Ovary (tissue), 9 donors: Measurements from ENCODE around the gene HOXC11. TPM values are rescaled to one million over a fixed set of nuclear protein-coding genes. Genes with fewer than 3 reads are reported as not detected.

Source experiments
- DNase-seq, 5 donors: peaks; one replicate each; pipeline ENCODE4 v3.0.0-alpha.2; 2019 to 2020
- H3K27ac ChIP-seq, 2 donors: fragments of 200-600 bp; one replicate each; pipeline versions ENCODE4 v1.5.1 to v1.8.0; 2019 to 2022
- H3K27me3 ChIP-seq: fragments of 200-600 bp; one replicate; pipeline ENCODE4 v1.8.0; 2022
- H3K36me3 ChIP-seq: fragments of 200-600 bp; sonication (generic); one replicate; pipeline ENCODE4 v1.5.1; 2019
- H3K4me1 ChIP-seq: one replicate; pipeline ENCODE4 v1.8.1; 2013; ENCODE audit warnings: mild to moderate bottlenecking, moderate library complexity; ENCODE audit not compliant: insufficient read depth
- H3K4me3 ChIP-seq: fragments of 200-600 bp; sonication (generic); one replicate; pipeline ENCODE4 v1.5.1; 2017
- H3K9me3 ChIP-seq, 2 donors: fragments of 200-600 bp in 1 of 2; sonication (generic) in 1 of 2; one replicate each; pipeline versions ENCODE4 v1.5.1 to v1.8.1; 2013 to 2019; ENCODE audit warnings: mild to moderate bottlenecking in 1 of 2, moderate library complexity in 1 of 2
- EP300 ChIP-seq: sonication (generic); formaldehyde crosslinking; IDR thresholded peaks from one replicate; pipeline ENCODE4 v1.6.1; 2017; ENCODE audit warnings: antibody characterized with exemption
- POLR2A ChIP-seq: fragments of 450-650 bp; IDR thresholded peaks from one replicate; pipeline ENCODE4 v1.6.1; 2017; ENCODE audit warnings: antibody characterized with exemption, mild to moderate bottlenecking, moderate library complexity
- WGBS, 3 donors: extraction: QIAGEN DNeasy Blood & Tissue Kit in 1 of 3; methylation state at CpG; one replicate each; pipeline versions ENCODE4 v1.1.5 to v1.1.7; 2013 to 2017; 5-methylcytosine and 5-hydroxymethylcytosine counted together
- intact Hi-C, 4 donors: fragments of 100-400 bp; cut with DNase I; formaldehyde crosslinking; loops; one replicate each; pipeline versions ENCODE4 v1.11.0 to v1.15.1; 2022 to 2023
- polyA plus RNA-seq, 2 donors: library from polyadenylated mRNA; stranded (reverse); fragments of 200-250 nt in 1 of 2; fragments of 350-450 nt in 1 of 2; fragmentation: Illumina TruSeq in 1 of 2; extraction: RNeasy Lipid Tissue Mini Kit (QIAGEN cat#74804) in 1 of 2; gene quantifications; one replicate each; pipeline ENCODE4 v1.2.3, GENCODE V29; 2013 to 2014
- total RNA-seq, 7 donors: library from RNA; depleted of rRNA in 2 of 7; stranded (reverse); fragments of >200 nt in 2 of 7; fragmentation: NEBNext Ultra II Directional in 3 of 7; extraction: Animal tissue kit (Norgen Biotek cat#: 25700) in 3 of 7; gene quantifications; one replicate each; pipeline versions ENCODE4 v1.1.0 to v1.2.4, GENCODE V29; 2016 to 2023
- TF ChIP-seq, protein P1 (sequence below), 3 donors: fragments of 450-650 bp in 2 of 3; fragments of 200-600 bp in 1 of 3; IDR thresholded peaks; one replicate each; pipeline versions ENCODE4 v1.5.1 to v1.8.0; 2016 to 2022; ENCODE audit warnings: antibody characterized with exemption in 3 of 3, mild to moderate bottlenecking in 1 of 3
- donor health status: DM: no; HTN: no; CAD: no; lungs with moderate emphysema.
- donor health status: DM: no; HTN: no; CAD: no.
- donor health status: Bipolar disorder and iron deficiency.
- donor health status: DM: yes; HTN: yes; CAD: no.
- donor health status: DM: no; HTN: no; CAD: no.
- donor health status: DM: yes; HTN: yes; CAD: no.

HOXC11 gene
- total and polyA plus RNA-seq, 9 donors, result 0.12 to 1.1 TPM; not detected in 7

DNA sequence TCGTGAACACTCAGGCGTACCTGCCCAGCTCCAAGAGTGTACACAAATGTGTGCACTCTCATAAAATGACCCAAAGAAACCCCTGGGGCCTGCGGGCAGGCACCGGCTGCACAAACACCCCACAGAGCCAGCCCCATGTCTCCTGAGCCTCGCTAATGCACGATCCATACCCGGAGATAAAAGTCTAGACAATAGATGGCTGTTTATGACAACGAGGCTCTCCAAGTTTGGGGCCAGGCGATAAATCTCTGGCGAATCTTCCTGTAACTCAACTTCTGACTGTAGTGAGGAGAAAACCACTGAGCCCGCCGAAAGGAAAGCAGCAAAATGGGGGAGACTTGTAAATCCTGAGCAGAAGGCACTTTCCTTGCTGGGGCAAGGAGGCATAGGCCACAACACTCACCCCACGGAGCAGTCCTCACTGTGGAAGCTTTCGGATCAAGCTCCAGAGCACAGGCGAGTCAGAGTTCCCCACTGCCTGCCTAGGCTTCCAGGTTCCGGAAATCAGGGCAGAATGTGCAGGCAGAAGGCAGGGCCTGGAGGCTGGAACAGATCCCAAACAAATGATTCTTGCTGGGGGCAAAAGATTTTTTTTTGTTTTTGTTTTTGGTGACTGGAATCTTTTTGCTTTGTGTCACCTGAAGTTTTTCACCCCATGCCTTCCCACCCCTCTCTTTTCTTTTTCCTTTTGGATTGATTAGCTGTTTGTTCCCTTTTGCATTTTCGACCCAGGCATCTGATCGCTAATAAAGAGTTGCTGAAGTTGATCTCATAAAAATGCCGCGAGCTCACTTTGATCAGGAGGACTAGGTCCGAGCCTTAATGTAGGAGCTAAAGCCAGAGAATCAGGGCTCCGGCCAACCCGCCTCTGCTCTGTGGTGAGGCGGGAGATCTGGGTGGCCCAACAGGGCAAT lies 4.5 kb upstream of the HOXC11 start:
- Histone ChIP-seq H3K36me3 (no peaks in the 10 kb centered on the region), H3K27me3 (peaks cover 7% of the 10 kb centered on the region), H3K4me3 (no peak overlapping the region), H3K27ac (no peak overlapping the region), H3K4me1 (peaks cover 1% of the 10 kb centered on the region), H3K9me3 (no peaks in the 10 kb centered on the region)
- WGBS, 3 donors, result 43 to 56% (median 44%) methylated on average over 24 of the region's 24 CpGs
- TF ChIP-seq EP300 (no peak), POLR2A (no peak)
- TF ChIP-seq, protein P1, sequence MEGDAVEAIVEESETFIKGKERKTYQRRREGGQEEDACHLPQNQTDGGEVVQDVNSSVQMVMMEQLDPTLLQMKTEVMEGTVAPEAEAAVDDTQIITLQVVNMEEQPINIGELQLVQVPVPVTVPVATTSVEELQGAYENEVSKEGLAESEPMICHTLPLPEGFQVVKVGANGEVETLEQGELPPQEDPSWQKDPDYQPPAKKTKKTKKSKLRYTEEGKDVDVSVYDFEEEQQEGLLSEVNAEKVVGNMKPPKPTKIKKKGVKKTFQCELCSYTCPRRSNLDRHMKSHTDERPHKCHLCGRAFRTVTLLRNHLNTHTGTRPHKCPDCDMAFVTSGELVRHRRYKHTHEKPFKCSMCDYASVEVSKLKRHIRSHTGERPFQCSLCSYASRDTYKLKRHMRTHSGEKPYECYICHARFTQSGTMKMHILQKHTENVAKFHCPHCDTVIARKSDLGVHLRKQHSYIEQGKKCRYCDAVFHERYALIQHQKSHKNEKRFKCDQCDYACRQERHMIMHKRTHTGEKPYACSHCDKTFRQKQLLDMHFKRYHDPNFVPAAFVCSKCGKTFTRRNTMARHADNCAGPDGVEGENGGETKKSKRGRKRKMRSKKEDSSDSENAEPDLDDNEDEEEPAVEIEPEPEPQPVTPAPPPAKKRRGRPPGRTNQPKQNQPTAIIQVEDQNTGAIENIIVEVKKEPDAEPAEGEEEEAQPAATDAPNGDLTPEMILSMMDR (IDR thresholded peaks at IDR 0.05), result no peak
- DNase-seq, result no peak
- intact Hi-C loops, result no loop called here

- peaks cover 6% of the 10 kb centered on the region for H3K27me3 ChIP-seq
- intact Hi-C loops, result no loop called here
These were observed 3.2 kb upstream of the HOXC11 start for GRCh38 chr12:53969588-53970259.

DNA sequence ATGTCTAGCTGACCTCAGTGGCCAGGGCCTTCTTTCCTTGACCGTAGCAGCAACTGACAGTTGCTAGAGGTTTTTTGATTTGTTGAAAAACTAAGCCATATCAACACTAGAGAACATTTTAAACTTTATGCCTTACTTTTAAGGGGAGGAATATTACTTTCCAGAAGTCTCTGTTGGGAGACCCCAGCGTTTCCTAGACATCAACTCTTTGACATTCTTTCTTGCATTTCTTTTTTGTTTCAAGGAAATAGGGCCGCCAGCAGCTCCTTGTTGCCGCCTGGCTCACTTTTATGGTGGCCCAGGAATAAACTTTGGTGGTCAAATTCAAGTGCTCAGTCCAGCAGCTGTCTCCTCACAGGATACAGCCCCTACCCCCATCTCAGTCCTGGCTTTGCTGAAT lies 2.5 kb upstream of the HOXC11 start:
- 35 to 55% (median 46%) methylated on average over 4 of the region's 4 CpGs for WGBS, 3 donors
- intact Hi-C loops, result no loop called here
- H3K4me3 ChIP-seq, result no peak overlapping the region

More at GRCh38 chr12:53969588-53970259, 3.2 kb upstream of the HOXC11 start:
- Histone ChIP-seq H3K27ac (no peak overlapping the region), H3K4me3 (no peak overlapping the region), H3K36me3 (no peaks in the 10 kb centered on the region), H3K9me3 (no peaks in the 10 kb centered on the region), H3K4me1 (peaks cover 2% of the 10 kb centered on the region)
- WGBS, 3 donors, result 17 to 32% (median 17%) methylated on average over 12 of the region's 12 CpGs
- DNase-seq, result peak in 1 of 5 donors; percentile 13
- TF ChIP-seq EP300 (no peak), POLR2A (no peak)
- TF ChIP-seq, protein P1 (IDR thresholded peaks at IDR 0.05), result no peak

DNA sequence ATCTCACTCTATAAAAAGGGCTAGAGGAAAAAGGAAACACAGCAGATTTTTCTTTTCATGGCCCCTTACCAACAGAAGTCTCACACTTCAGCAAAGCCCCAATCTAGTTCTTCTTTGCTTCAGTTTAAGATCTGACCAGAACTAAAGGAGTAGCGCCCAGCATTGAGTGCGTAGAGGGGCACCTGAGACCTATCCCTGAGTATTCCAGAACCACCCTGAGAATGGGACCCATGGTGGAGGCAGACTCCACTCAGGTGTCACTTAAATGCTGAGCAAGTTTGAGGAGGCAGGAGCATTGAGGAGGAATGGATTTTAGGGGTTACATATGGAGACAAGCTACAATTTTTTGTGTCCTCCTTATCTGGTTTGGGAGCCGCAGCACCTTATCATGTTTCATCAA lies 1.8 kb upstream of the HOXC11 start:
- Histone ChIP-seq H3K27ac (no peak overlapping the region), H3K9me3 (no peaks in the 10 kb centered on the region), H3K36me3 (no peaks in the 10 kb centered on the region), H3K27me3 (peaks cover 4% of the 10 kb centered on the region), H3K4me1 (peaks cover 2% of the 10 kb centered on the region), H3K4me3 (no peak overlapping the region)
- WGBS, 3 donors, result 67 to 90% (median 71%) methylated on average over 3 of the region's 3 CpGs
- TF ChIP-seq, protein P1 (IDR thresholded peaks at IDR 0.05), result no peak
- TF ChIP-seq EP300 (no peak), POLR2A (no peak)
- intact Hi-C loops, result no loop called here
- no peak for DNase-seq

More for the DNA sequence above, 2.5 kb upstream of the HOXC11 start:
- H3K27ac ChIP-seq, result no peak overlapping the region
- peaks cover 4% of the 10 kb centered on the region for H3K27me3 ChIP-seq
- no peaks in the 10 kb centered on the region for H3K36me3 ChIP-seq
- TF ChIP-seq POLR2A (no peak), EP300 (no peak)
- TF ChIP-seq, protein P1 (IDR thresholded peaks at IDR 0.05), result no peak
- DNase-seq, result no peak
- no peaks in the 10 kb centered on the region for H3K9me3 ChIP-seq
- peaks cover 2% of the 10 kb centered on the region for H3K4me1 ChIP-seq
